GM13977 (cell line): Measurements from ENCODE around the gene HNF4A.

ENCODE experiments used
- DNase-seq: peaks from one replicate; pipeline ENCODE4 v3.0.0; 2012; ENCODE audit warnings: low spot score
- in situ Hi-C: fragments of 300-500 bp; cut with MboI; formaldehyde crosslinking; loops from one replicate; pipeline ENCODE4 v1.12.0; 2022; ENCODE audit warnings: low sequenced_read_pairs, low pct_unique_long_range_greater_than_20kb, mixed read lengths, inconsistent platforms; ENCODE audit not compliant: unreplicated experiment
- TF ChIP-seq, protein P1 (sequence below): IDR thresholded peaks from 2 replicates; pipeline ENCODE4 v1.5.1; 2012; ENCODE audit warnings: mild to moderate bottlenecking, control low read depth; ENCODE audit not compliant: insufficient read depth; ENCODE audit errors: extremely low read depth, missing control alignments

The HNF4A gene

GRCh38 chr20:44403194-44404112 lies 48.0 kb downstream of the HNF4A start:
- in situ Hi-C loops, result no loop called here
- TF ChIP-seq, protein P1, sequence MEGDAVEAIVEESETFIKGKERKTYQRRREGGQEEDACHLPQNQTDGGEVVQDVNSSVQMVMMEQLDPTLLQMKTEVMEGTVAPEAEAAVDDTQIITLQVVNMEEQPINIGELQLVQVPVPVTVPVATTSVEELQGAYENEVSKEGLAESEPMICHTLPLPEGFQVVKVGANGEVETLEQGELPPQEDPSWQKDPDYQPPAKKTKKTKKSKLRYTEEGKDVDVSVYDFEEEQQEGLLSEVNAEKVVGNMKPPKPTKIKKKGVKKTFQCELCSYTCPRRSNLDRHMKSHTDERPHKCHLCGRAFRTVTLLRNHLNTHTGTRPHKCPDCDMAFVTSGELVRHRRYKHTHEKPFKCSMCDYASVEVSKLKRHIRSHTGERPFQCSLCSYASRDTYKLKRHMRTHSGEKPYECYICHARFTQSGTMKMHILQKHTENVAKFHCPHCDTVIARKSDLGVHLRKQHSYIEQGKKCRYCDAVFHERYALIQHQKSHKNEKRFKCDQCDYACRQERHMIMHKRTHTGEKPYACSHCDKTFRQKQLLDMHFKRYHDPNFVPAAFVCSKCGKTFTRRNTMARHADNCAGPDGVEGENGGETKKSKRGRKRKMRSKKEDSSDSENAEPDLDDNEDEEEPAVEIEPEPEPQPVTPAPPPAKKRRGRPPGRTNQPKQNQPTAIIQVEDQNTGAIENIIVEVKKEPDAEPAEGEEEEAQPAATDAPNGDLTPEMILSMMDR, result no peak
- no peak for DNase-seq

- in situ Hi-C loops, result no loop called here
- TF ChIP-seq, protein P1, result no peak
- no peak for DNase-seq
Measured at GRCh38 chr20:44404204-44405181, 49.0 kb downstream of the HNF4A start.

DNA sequence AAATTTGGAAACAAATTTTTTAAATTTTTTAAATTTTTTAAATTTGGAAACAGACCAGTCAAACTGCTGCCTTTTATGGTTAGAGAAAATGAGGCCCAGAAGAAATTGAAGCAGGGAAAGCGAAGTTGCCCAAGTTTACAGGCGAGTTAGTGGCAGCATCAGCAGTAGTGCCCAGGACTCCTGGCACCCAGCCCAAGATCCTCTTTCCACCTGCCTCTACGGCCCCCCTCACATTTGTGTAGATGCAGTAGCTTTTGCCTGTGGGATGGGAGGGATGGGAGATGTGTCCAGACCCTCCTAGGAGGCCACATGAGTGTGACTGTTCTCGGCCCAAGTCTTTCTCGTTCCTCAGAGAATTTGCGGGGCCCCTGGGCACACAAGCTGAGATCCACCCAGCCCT lies 49.8 kb downstream of the HNF4A start:
- TF ChIP-seq, protein P1, result no peak
- no peak for DNase-seq
- in situ Hi-C loops, result no loop called here

GRCh38 chr20:44405785-44406571 lies 50.5 kb downstream of the HNF4A start:
- TF ChIP-seq, protein P1, result no peak
- in situ Hi-C loops, result no loop called here
- DNase-seq, result no peak

DNA sequence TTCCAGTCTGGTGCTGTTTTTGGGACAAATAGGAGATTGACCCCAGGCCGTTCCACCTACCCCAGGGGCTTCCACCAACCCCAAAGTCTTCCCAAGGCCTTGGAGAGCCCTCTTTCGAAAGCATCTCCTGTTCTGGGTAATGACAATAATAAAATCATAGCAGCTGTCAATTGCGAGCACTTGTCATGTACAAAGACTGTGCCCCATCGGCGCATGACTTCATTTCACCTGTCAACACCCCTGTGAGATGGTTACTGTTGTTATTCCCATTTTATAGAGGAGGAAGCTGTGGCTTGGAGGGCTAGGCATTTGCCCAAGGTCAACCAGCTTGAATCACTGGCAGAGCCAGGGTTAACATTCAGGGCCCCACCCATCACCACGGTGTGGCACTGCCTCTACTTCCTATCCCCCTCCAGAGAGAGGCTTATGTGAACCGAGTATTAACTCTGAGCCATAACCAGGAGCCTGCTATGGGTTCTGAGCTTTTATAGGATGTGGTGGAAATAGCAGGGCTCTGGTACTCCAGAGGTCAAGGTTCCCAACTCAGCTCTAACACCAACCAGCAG lies 51.2 kb downstream of the HNF4A start:
- in situ Hi-C loops, result no loop called here
- TF ChIP-seq, protein P1, result no peak

More for the DNA sequence above, 51.2 kb downstream of the HNF4A start:
- DNase-seq, result no peak
